Retinal pigment epithelial cell (primary cell): ENCODE results near the gene INTS6.

Experiments used
- DNase-seq: peaks from one replicate; pipeline ENCODE4 v3.0.0-alpha.2; 2010; ENCODE audit warnings: low read depth
- H3K4me3 ChIP-seq: 2 replicates; pipeline ENCODE4 v1.5.1; 2011; ENCODE audit warnings: mild to moderate bottlenecking, low read length, control low read depth, moderate library complexity
- CTCF ChIP-seq: conservative IDR thresholded peaks from 2 replicates; pipeline ENCODE4 v1.5.1; 2011; ENCODE audit warnings: low read depth, low read length, control low read depth, inconsistent platforms

Gene INTS6

GRCh38 chr13:51360489-51360888, 92.3 kb downstream of the INTS6 start:
- TF ChIP-seq CTCF, result no peak
- no peak overlapping the region for H3K4me3 ChIP-seq
- no peak for DNase-seq

GRCh38 chr13:51359352-51359751, 93.5 kb downstream of the INTS6 start:
- no peak for TF ChIP-seq CTCF
- no peak for DNase-seq
- H3K4me3 ChIP-seq, result no peak overlapping the region

- no peak overlapping the region for H3K4me3 ChIP-seq
- no peak for TF ChIP-seq CTCF
- DNase-seq, result no peak
These were observed 94.8 kb downstream of the INTS6 start for GRCh38 chr13:51357928-51358595.

GRCh38 chr13:51355217-51355616, 97.6 kb downstream of the INTS6 start:
- H3K4me3 ChIP-seq, result no peak overlapping the region
- DNase-seq, result no peak
- no peak for TF ChIP-seq CTCF

GRCh38 chr13:51349016-51349415, 103.8 kb downstream of the INTS6 start:
- H3K4me3 ChIP-seq, result no peak overlapping the region
- TF ChIP-seq CTCF, result no peak
- DNase-seq, result no peak

GRCh38 chr13:51348069-51348967, 104.5 kb downstream of the INTS6 start:
- no peak for TF ChIP-seq CTCF

More at GRCh38 chr13:51348069-51348967, 104.5 kb downstream of the INTS6 start:
- no peak overlapping the region for H3K4me3 ChIP-seq
- no peak for DNase-seq
